Measurements from ENCODE around the gene ST3GAL2. TPM values are rescaled to one million over a fixed set of nuclear protein-coding genes. Genes with fewer than 3 reads are reported as not detected.

Gene ST3GAL2
- total RNA-seq, 1 experiment from 2014 or later: 7.7 TPM

- Mint-ChIP-seq H3K27me3 (ENCODE audit: insufficient read depth, unreplicated experiment) (no peaks in the 10 kb centered on the region), H3K4me3 (ENCODE audit: unreplicated experiment) (no peak overlapping the region), H3K27ac (ENCODE audit: low read depth, unreplicated experiment) (no peak overlapping the region), H3K36me3 (ENCODE audit: insufficient read depth, unreplicated experiment) (peaks cover 17% of the 10 kb centered on the region), H3K9me3 (ENCODE audit: unreplicated experiment) (no peaks in the 10 kb centered on the region), H3K4me1 (ENCODE audit: insufficient read depth, unreplicated experiment) (peaks cover 13% of the 10 kb centered on the region)
- ChIA-PET POLR2A (no interaction called here), CTCF (interaction anchor here (0.5 to 0.9 kb wide), 3 partner anchors 13 to 297 kb away, joined by 3 to 5 read pairs (median 3); no protein-coding TSS in a partner anchor)
- no peak for DNase-seq (ENCODE audit: unreplicated experiment)
- BruUV-seq (replicated peaks): no TSS peak
- no peak for TF ChIP-seq CTCF (IDR thresholded peaks at IDR 0.05; ENCODE audit: unreplicated experiment)
- intact Hi-C loops (cut with micrococcal nuclease): no loop called here
Measured at GRCh38 chr16:70473446-70474319, 34.8 kb upstream of the ST3GAL2 start.

GRCh38 chr16:70472786-70473433 is 34.0 kb upstream of the ST3GAL2 start:
- Mint-ChIP-seq H3K27ac (ENCODE audit: low read depth, unreplicated experiment) (no peak overlapping the region), H3K36me3 (ENCODE audit: insufficient read depth, unreplicated experiment) (peaks cover 17% of the 10 kb centered on the region), H3K27me3 (ENCODE audit: insufficient read depth, unreplicated experiment) (no peaks in the 10 kb centered on the region), H3K4me1 (ENCODE audit: insufficient read depth, unreplicated experiment) (peaks cover 13% of the 10 kb centered on the region), H3K4me3 (ENCODE audit: unreplicated experiment) (no peak overlapping the region), H3K9me3 (ENCODE audit: unreplicated experiment) (no peaks in the 10 kb centered on the region)
- no peak for DNase-seq (ENCODE audit: unreplicated experiment)
- TF ChIP-seq CTCF (IDR thresholded peaks at IDR 0.05; ENCODE audit: unreplicated experiment): no peak
- ChIA-PET CTCF (interaction anchor here (0.6 to 0.9 kb wide), 3 partner anchors 12 to 103 kb away, joined by 3 read pairs; no protein-coding TSS in a partner anchor), POLR2A (no interaction called here)
- BruUV-seq (replicated peaks): no TSS peak
- intact Hi-C loops (cut with micrococcal nuclease): no loop called here

- no peaks in the 10 kb centered on the region for H3K9me3 Mint-ChIP-seq (ENCODE audit: unreplicated experiment)
- peak; percentile 28 for DNase-seq (ENCODE audit: unreplicated experiment)
- H3K4me1 Mint-ChIP-seq (ENCODE audit: insufficient read depth, unreplicated experiment): peaks cover 5% of the 10 kb centered on the region
- no peak overlapping the region for H3K4me3 Mint-ChIP-seq (ENCODE audit: unreplicated experiment)
- H3K27ac Mint-ChIP-seq (ENCODE audit: low read depth, unreplicated experiment): no peak overlapping the region
- intact Hi-C loops (cut with micrococcal nuclease): loop anchor here (2.0 kb wide), 1 partner anchor 90 kb away; no protein-coding TSS in a partner anchor
- POLR2A ChIA-PET: no interaction called here
- peaks cover 18% of the 10 kb centered on the region for H3K36me3 Mint-ChIP-seq (ENCODE audit: insufficient read depth, unreplicated experiment)
- CTCF ChIA-PET: interaction anchor here (0.9 to 1.0 kb wide), 2 partner anchors 9 to 127 kb away, joined by 3 to 4 read pairs; no protein-coding TSS in a partner anchor
- H3K27me3 Mint-ChIP-seq (ENCODE audit: insufficient read depth, unreplicated experiment): no peaks in the 10 kb centered on the region
- TF ChIP-seq CTCF (IDR thresholded peaks at IDR 0.05; ENCODE audit: unreplicated experiment): no peak
- no TSS peak for BruUV-seq (replicated peaks)
Measured at GRCh38 chr16:70470927-70471341, 32.0 kb upstream of the ST3GAL2 start.
